GM18505 (cell line): ENCODE results near the gene SERPIND1.

Experiments used
- ATAC-seq: cut with Tn5 transposase; IDR thresholded peaks from one replicate; pipeline ENCODE4 v1.9.1; 2021; ENCODE audit not compliant: unreplicated experiment
- POLR2A ChIP-seq: IDR thresholded peaks from 4 replicates; pipeline ENCODE4 v1.6.1; 2011; ENCODE audit warnings: borderline replicate concordance; ENCODE audit not compliant: insufficient read depth, insufficient read length; ENCODE audit errors: extremely low read depth

SERPIND1 gene

DNA sequence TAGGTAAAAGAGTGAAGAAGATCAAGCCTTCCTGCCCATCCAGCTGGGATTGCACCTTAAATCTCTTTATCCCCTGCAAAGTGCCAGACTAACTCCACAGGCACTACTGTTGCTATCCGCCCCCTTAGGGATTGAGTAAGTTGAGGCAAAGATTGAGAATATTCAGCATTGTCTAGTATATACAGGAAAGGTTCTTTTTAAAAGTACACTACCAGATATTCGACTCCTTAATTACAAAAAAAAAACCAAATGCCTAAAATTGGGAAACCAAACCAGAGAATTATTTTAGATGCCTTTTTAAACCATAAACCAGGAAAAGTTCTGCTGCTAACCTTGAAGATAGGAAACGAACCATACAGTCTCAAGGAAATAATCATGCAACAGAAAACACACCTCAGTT is 11.5 kb downstream of the SERPIND1 start:
- no peak for TF ChIP-seq POLR2A

GRCh38 chr22:20786048-20786447 is 12.1 kb downstream of the SERPIND1 start:
- no peak for TF ChIP-seq POLR2A
- ATAC-seq = no peak

More for the DNA sequence above, 11.5 kb downstream of the SERPIND1 start:
- ATAC-seq = no peak

DNA sequence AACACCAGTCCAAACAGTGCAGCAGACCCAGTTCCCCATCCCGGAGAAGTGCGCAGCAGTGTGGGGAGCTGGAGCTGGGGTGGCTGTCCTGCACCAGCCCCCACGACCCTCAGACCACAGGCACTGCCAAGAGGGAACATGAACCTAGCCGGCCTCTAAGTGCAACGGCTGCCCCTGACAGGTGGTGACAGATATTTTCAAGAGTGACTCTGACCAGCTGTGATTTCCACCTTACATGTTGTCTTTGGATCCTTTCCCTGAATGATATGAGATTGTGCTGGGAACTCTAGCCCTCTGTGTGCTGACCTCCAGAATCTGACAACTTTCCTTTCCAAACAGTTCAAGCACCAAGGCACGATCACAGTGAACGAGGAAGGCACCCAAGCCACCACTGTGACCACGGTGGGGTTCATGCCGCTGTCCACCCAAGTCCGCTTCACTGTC is 12.6 kb downstream of the SERPIND1 start:
- TF ChIP-seq POLR2A = no peak
- no peak for ATAC-seq

DNA sequence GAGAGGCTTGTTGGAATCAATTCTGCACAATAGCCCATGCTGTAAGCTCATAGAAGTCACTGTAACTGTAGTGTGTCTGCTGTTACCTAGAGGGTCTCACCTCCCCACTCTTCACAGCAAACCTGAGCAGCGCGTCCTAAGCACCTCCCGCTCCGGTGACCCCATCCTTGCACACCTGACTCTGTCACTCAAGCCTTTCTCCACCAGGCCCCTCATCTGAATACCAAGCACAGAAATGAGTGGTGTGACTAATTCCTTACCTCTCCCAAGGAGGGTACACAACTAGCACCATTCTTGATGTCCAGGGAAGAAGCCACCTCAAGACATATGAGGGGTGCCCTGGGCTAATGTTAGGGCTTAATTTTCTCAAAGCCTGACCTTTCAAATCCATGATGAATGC is 13.3 kb downstream of the SERPIND1 start:
- TF ChIP-seq POLR2A = no peak
- ATAC-seq = no peak

GRCh38 chr22:20787746-20788626 is 14.1 kb downstream of the SERPIND1 start:
- no peak for TF ChIP-seq POLR2A
- ATAC-seq = no peak

GRCh38 chr22:20788627-20789344 is 14.9 kb downstream of the SERPIND1 start:
- ATAC-seq = no peak
- TF ChIP-seq POLR2A = no peak

DNA sequence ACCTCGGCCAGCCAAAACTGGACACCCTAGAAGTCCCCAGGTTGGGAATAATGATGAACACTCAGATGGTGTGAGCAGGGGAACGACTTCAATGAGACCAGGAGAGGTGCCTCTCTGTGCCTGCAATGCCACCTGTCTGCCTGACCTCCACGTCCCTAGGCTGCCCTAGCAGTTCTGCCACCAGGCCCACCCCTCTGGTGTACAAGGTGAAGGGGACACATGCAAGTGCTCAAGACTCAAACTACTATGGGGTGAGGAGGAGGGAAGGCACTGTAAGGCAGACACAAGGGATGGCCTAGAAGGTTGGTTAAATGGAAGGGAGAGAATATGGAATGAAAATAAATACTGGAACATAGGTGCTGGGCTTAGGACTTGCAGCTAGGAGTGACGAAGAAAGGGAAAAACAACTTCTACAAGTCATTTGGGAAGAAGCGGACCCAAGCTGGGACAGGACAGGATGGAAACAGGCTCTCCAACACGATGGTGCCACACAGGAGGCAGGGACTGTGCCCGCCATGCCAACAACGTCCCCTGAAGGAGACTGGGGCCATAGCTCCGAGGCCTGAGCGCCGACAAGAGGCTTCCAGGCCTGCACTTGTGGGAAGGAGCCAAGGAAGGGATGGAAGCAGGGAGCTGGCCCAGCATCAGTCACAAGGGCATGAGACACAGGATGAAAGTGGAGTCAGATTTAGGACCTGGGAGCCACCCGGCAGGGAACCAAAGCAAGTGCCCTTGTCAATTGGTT is 18.5 kb downstream of the SERPIND1 start:
- no peak for ATAC-seq
- no peak for TF ChIP-seq POLR2A

GRCh38 chr22:20792966-20793728 is 19.2 kb downstream of the SERPIND1 start:
- TF ChIP-seq POLR2A = no peak
- ATAC-seq = no peak

GRCh38 chr22:20793748-20794649 is 20.1 kb downstream of the SERPIND1 start:
- ATAC-seq = no peak
- TF ChIP-seq POLR2A = no peak

- TF ChIP-seq POLR2A = no peak
Measured at GRCh38 chr22:20794650-20795413, 20.9 kb downstream of the SERPIND1 start.

DNA sequence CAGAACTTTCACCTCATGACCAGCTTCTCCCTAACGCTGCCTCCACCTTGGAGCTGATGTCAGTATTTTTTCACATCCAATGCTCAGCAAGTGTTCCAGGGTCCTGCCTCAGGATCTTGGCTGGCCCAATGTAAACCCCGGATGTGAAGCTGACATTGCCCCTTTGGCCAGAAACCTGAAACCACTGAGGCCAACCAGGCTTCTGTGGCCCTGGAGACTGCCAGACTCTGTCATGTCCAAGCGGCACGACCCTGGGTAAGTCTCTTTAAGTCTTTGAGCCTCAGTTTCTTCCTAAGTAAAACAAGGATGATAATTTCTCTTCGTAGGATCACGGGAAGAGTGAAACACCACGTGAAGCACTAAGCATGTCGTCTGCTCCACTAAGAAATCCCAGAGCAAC is 22.8 kb downstream of the SERPIND1 start:
- no peak for ATAC-seq
- TF ChIP-seq POLR2A = no peak

More at GRCh38 chr22:20794650-20795413, 20.9 kb downstream of the SERPIND1 start:
- no peak for ATAC-seq
